ENCODE measurements around the gene TMOD3. TPM values are rescaled to one million over a fixed set of nuclear protein-coding genes. Genes with fewer than 3 reads are reported as not detected.

Gene TMOD3
- total and polyA plus RNA-seq, 10 donors, result 8.9 to 65.5 (median 39.2) TPM

DNA sequence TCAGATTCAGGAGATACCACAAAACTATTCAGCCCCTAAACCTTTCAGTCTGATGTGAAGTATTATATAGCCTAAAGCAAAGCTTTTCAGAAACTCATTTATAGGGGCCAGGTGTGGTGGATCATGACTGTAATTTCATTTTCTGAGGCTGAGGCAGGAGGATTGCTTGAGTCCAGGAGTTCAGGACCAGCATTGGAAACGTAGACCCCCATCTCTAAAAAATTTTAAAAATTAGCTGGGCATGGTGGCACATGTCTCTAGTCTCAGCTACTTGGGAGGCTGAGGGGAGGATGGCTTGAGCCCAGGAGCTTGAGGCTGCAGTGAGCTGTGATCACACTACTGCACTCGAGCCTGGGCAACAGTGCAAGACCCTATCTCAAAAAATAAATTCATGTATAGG lies 60.0 kb downstream of the TMOD3 start:
- H3K4me3 ChIP-seq, result no peak overlapping the region
- DNase-seq, result no peak
- H3K27me3 ChIP-seq (replicated peaks in 1 of 7), result no peaks in the 10 kb centered on the region
- peaks cover 0 to 13% (median 1%) of the 10 kb centered on the region in 6 donors for H3K4me1 ChIP-seq
- TF ChIP-seq POLR2A (IDR thresholded peaks at IDR 0.05) (no peak), POLR2AphosphoS5 (IDR thresholded peaks at IDR 0.05) (no peak)
- TF ChIP-seq, protein P1, sequence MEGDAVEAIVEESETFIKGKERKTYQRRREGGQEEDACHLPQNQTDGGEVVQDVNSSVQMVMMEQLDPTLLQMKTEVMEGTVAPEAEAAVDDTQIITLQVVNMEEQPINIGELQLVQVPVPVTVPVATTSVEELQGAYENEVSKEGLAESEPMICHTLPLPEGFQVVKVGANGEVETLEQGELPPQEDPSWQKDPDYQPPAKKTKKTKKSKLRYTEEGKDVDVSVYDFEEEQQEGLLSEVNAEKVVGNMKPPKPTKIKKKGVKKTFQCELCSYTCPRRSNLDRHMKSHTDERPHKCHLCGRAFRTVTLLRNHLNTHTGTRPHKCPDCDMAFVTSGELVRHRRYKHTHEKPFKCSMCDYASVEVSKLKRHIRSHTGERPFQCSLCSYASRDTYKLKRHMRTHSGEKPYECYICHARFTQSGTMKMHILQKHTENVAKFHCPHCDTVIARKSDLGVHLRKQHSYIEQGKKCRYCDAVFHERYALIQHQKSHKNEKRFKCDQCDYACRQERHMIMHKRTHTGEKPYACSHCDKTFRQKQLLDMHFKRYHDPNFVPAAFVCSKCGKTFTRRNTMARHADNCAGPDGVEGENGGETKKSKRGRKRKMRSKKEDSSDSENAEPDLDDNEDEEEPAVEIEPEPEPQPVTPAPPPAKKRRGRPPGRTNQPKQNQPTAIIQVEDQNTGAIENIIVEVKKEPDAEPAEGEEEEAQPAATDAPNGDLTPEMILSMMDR (IDR thresholded peaks at IDR 0.05 in 8 of 11, conservative IDR thresholded peaks at IDR 0.05 in 3 of 11), result no peak
- intact Hi-C loops (cut with DNase I; ENCODE audit: low total_unique reads), result no loop called here
- WGBS, 5 donors, result 91 to 100% (median 98%) methylated on average over 2 of the region's 2 CpGs
- H3K27ac ChIP-seq, result no peak overlapping the region
- peaks cover 0 to 4% (median 0%) of the 10 kb centered on the region in 8 donors for H3K9me3 ChIP-seq
- H3K36me3 ChIP-seq, result peaks cover 0 to 81% (median 32%) of the 10 kb centered on the region in 6 donors

DNA sequence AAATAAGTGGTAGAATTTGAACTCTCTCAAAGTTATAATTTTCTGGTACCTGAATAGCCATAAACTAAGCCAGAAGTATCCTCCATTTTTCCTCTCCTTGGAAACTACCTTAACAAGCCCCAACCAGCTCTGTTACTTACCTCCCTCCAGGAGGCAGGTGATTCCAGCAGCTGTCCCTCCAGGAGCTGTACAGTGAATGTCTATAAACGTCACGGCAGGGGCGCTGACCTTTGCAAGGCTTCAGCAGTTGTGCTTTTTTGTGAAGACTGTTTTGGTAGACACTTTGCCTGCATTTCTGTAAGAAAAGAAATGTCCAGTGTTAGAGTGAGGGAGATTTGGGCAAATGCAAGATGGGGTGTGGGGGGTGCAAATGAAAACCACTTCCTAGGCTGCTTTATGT lies 75.0 kb downstream of the TMOD3 start:
- H3K4me1 ChIP-seq, result peaks cover 0 to 4% (median 0%) of the 10 kb centered on the region in 6 donors
- 87 to 97% (median 91%) methylated on average over 3 of the region's 3 CpGs for WGBS, 5 donors
- no peak for DNase-seq
- intact Hi-C loops (cut with DNase I; ENCODE audit: low total_unique reads), result no loop called here
- no peaks in the 10 kb centered on the region for H3K27me3 ChIP-seq (replicated peaks in 1 of 7)
- no peak overlapping the region for H3K4me3 ChIP-seq
- H3K36me3 ChIP-seq, result peaks cover 0 to 97% (median 76%) of the 10 kb centered on the region in 6 donors
- no peak overlapping the region for H3K27ac ChIP-seq
- no peaks in the 10 kb centered on the region for H3K9me3 ChIP-seq
- TF ChIP-seq, protein P1 (IDR thresholded peaks at IDR 0.05 in 8 of 11, conservative IDR thresholded peaks at IDR 0.05 in 3 of 11), result no peak
- no peak for TF ChIP-seq POLR2AphosphoS5 (IDR thresholded peaks at IDR 0.05)
- TF ChIP-seq POLR2A (IDR thresholded peaks at IDR 0.05), result no peak

DNA sequence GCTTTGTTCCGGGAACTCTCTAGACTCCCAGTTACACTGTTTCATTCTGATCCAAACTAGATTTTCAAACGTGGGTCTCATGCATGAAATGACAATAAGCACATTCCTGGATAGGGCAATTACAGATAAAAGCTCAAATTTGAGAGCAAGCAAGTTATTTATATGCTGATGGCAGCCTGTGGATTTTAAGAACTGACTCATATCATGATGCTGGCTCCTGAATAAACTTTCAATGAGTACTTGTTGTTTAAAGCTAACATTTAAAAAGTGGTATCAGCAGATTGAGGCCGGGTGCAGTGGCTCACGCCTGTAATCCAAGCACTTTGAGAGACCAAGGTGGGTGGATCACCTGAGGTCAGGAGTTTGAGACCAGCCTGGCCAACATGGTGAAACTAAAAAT lies 75.5 kb downstream of the TMOD3 start:
- WGBS, 5 donors, result 85 to 90% (median 87%) methylated on average over 4 of the region's 4 CpGs
- H3K4me3 ChIP-seq, result no peak overlapping the region
- H3K9me3 ChIP-seq, result no peaks in the 10 kb centered on the region
- H3K36me3 ChIP-seq, result peaks cover 0 to 97% (median 75%) of the 10 kb centered on the region in 6 donors
- no peak for DNase-seq
- intact Hi-C loops (cut with DNase I; ENCODE audit: low total_unique reads), result no loop called here
- no peaks in the 10 kb centered on the region for H3K27me3 ChIP-seq (replicated peaks in 1 of 7)
- H3K27ac ChIP-seq, result no peak overlapping the region
- TF ChIP-seq POLR2A (IDR thresholded peaks at IDR 0.05), result no peak
- H3K4me1 ChIP-seq, result peaks cover 0 to 8% (median 0%) of the 10 kb centered on the region in 6 donors

DNA sequence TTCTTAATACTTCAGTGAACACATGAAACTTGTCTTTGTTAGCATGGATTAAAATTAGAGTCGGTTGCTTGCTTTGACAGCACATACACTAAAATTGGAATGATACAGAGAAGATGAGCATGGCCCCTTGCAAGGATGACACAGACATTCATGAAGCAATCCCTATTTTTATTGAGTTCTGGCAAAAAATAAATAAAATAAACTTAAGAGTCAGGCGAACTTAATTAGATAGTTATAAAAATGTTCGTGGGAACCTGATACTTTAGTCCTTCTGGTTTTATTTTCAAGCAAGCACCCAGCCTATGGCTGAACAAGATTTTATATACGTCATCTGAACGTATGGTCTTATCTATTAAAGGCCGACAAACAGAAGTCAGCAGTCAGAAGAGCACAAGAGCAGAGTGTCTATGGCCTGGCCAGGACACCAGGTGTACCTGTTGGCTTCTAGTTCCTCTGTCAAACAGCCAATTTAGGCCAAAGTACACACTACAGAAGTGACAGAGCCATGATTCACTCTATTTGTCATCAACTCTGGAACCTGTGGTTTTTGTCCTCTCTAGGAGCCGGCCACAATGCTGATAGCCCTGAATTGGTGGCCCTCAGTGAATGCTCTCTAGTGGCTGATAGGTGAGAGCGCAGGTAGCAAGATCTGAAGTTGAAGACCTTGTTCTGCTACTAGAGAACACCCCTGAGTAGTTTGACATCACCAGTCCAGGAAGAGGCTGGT lies 77.8 kb downstream of the TMOD3 start:
- 81 to 96% (median 86%) methylated on average over 8 of the region's 8 CpGs for WGBS, 5 donors
- DNase-seq, result no peak

More for the DNA sequence above, 77.8 kb downstream of the TMOD3 start:
- no peaks in the 10 kb centered on the region for H3K27me3 ChIP-seq (replicated peaks in 1 of 7)
- H3K27ac ChIP-seq, result no peak overlapping the region
- no peak overlapping the region for H3K4me3 ChIP-seq
- H3K9me3 ChIP-seq, result no peaks in the 10 kb centered on the region
- H3K36me3 ChIP-seq, result peaks cover 0 to 97% (median 65%) of the 10 kb centered on the region in 6 donors
- TF ChIP-seq, protein P1 (IDR thresholded peaks at IDR 0.05 in 8 of 11, conservative IDR thresholded peaks at IDR 0.05 in 3 of 11), result no peak
- TF ChIP-seq POLR2AphosphoS5 (IDR thresholded peaks at IDR 0.05) (no peak), POLR2A (IDR thresholded peaks at IDR 0.05) (no peak)
- intact Hi-C loops (cut with DNase I; ENCODE audit: low total_unique reads), result no loop called here
- peaks cover 0 to 8% (median 0%) of the 10 kb centered on the region in 6 donors for H3K4me1 ChIP-seq

Measured in spleen (tissue), 11 donors.